Hematopoietic multipotent progenitor cell treated with erythropoietin and hydrocortisone succinate and interleukin-3 and kit ligand, for 6 days (in vitro differentiated cells): ENCODE data around the gene ESYT3.
A peak's percentile ranks its signal among the peaks of the same experiment; 100 is the strongest.
"Not testable (repeated sequence)": the region's sequence is repeated elsewhere in the genome, so short reads cannot be mapped to it uniquely, and the experiment has no call there.

ENCODE experiments used
- DNase-seq: peaks from one replicate; pipeline ENCODE4 v3.0.0-alpha.2; 2015

The ESYT3 gene

GRCh38 chr3:138495638-138496037, 61.2 kb downstream of the ESYT3 start:
- peak; percentile 10 for DNase-seq

GRCh38 chr3:138496436-138496835, 62.0 kb downstream of the ESYT3 start:
- no peak for DNase-seq

- no peak for DNase-seq
Measured at GRCh38 chr3:138497021-138497420, 62.6 kb downstream of the ESYT3 start.

GRCh38 chr3:138497851-138498250, 63.4 kb downstream of the ESYT3 start:
- DNase-seq: no peak

- peak; percentile 32 for DNase-seq
Measured at GRCh38 chr3:138498991-138499390, 64.6 kb downstream of the ESYT3 start.

- no peak for DNase-seq
Measured at GRCh38 chr3:138507524-138507923, 73.1 kb downstream of the ESYT3 start.

- no peak for DNase-seq
Measured at GRCh38 chr3:138509586-138509985, 75.2 kb downstream of the ESYT3 start.

- DNase-seq: no peak
Measured at GRCh38 chr3:138511945-138512344, 77.5 kb downstream of the ESYT3 start.

GRCh38 chr3:138513090-138513843, 78.9 kb downstream of the ESYT3 start:
- no peak for DNase-seq

GRCh38 chr3:138521445-138521844, 87.0 kb downstream of the ESYT3 start:
- DNase-seq: not testable (repeated sequence)
